Osteoblast (primary cell): Measurements from ENCODE around the gene ESCO1. TPM values are rescaled to one million over a fixed set of nuclear protein-coding genes. Genes with fewer than 3 reads are reported as not detected.
"Not testable (repeated sequence)": the region's sequence is repeated elsewhere in the genome, so short reads cannot be mapped to it uniquely, and the experiment has no call there.

Experiments used
- DNase-seq: peaks from one replicate; pipeline ENCODE4 v3.0.0; 2011; ENCODE audit warnings: low spot score, mixed read lengths; ENCODE audit not compliant: insufficient read length; ENCODE audit errors: missing footprints
- H2AFZ ChIP-seq: 2 replicates; pipeline ENCODE4 v1.6.0; 2011; ENCODE audit warnings: mild to moderate bottlenecking, low read length
- H3K27ac ChIP-seq: 2 replicates; pipeline ENCODE4 v1.5.1; 2011; ENCODE audit warnings: mild to moderate bottlenecking, low read depth, low read length, moderate library complexity
- H3K27me3 ChIP-seq: 2 replicates; pipeline ENCODE4 v1.6.0; 2012; ENCODE audit warnings: mild to moderate bottlenecking, control low read depth, inconsistent platforms, low read length, moderate library complexity; ENCODE audit not compliant: insufficient read depth
- H3K36me3 ChIP-seq: 2 replicates; pipeline ENCODE4 v1.5.1; 2011; ENCODE audit warnings: mild to moderate bottlenecking, low read length, control low read depth, moderate library complexity; ENCODE audit not compliant: insufficient read depth
- H3K4me1 ChIP-seq: 2 replicates; pipeline ENCODE4 v1.5.1; 2011; ENCODE audit warnings: mild to moderate bottlenecking, low read length, control low read depth, moderate library complexity; ENCODE audit not compliant: insufficient read depth
- H3K4me2 ChIP-seq: 2 replicates; pipeline ENCODE4 v1.6.0; 2011; ENCODE audit warnings: mild to moderate bottlenecking, low read length; ENCODE audit not compliant: insufficient read depth
- H3K4me3 ChIP-seq: fragments of 200-600 bp; sonication (generic); 3 replicates; pipeline ENCODE4 v1.5.1; 2012; ENCODE audit warnings: mild to moderate bottlenecking, low read length, inconsistent platforms; ENCODE audit not compliant: insufficient read depth
- H3K79me2 ChIP-seq: 2 replicates; pipeline ENCODE4 v1.6.0; 2012; ENCODE audit warnings: mild to moderate bottlenecking, low read length, control low read depth, inconsistent platforms; ENCODE audit not compliant: insufficient read depth
- H3K9me3 ChIP-seq: 2 replicates; pipeline ENCODE4 v1.5.1; 2011; ENCODE audit warnings: low read depth, low read length, control low read depth
- H4K20me1 ChIP-seq: 2 replicates; pipeline ENCODE4 v1.6.0; 2012; ENCODE audit warnings: mild to moderate bottlenecking, low read length, control low read depth; ENCODE audit not compliant: insufficient read depth
- total RNA-seq: library from RNA; depleted of rRNA; stranded (reverse); fragments of >200 nt; gene quantifications from 2 replicates; pipeline ENCODE4 v1.2.3, GENCODE V29; 2012
- TF ChIP-seq, protein P1 (sequence below): IDR thresholded peaks from 2 replicates; pipeline ENCODE4 v1.5.1; 2011; ENCODE audit warnings: mild to moderate bottlenecking, low read depth, low read length, moderate library complexity; ENCODE audit errors: extremely low read depth

ESCO1 gene
- total RNA-seq, 1 donor, result 19.9 TPM

DNA sequence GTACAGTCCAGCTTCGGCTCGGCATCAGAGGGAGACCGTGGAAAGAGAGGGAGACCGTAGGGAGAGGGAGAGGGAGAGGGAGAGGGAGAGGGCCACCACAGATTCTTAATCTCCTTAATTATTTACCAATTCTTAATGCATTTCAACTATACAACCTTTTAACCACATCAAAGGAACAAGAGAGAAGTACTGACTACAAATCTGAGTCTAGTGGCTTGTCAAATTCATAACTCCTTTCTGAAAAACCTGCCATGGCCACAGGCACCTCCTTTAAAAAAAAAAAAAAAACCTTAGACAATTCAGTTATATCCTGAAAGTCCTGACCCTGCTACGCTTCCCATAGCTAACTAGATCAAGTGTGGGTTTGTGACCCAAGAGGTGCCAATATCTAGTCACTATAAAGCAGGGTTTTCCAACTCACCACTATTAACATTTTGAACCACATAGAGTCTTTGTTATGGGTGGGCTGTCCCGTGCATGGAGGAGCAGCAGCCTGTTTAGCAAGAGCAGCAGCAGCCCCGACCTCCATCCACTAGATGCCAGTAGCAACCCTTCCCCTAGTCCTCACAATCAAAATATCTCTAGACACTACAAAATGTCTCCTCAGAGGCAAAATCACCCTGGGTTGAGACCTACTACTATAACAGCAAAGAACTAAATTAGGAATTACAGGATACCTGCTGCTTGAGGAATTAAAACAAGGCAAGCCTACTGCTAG lies 6.8 kb downstream of the ESCO1 start:
- no peaks in the 10 kb centered on the region for H3K27me3 ChIP-seq
- no peak overlapping the region for H2AFZ ChIP-seq
- TF ChIP-seq, protein P1, sequence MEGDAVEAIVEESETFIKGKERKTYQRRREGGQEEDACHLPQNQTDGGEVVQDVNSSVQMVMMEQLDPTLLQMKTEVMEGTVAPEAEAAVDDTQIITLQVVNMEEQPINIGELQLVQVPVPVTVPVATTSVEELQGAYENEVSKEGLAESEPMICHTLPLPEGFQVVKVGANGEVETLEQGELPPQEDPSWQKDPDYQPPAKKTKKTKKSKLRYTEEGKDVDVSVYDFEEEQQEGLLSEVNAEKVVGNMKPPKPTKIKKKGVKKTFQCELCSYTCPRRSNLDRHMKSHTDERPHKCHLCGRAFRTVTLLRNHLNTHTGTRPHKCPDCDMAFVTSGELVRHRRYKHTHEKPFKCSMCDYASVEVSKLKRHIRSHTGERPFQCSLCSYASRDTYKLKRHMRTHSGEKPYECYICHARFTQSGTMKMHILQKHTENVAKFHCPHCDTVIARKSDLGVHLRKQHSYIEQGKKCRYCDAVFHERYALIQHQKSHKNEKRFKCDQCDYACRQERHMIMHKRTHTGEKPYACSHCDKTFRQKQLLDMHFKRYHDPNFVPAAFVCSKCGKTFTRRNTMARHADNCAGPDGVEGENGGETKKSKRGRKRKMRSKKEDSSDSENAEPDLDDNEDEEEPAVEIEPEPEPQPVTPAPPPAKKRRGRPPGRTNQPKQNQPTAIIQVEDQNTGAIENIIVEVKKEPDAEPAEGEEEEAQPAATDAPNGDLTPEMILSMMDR, result peak; percentile 14
- no peaks in the 10 kb centered on the region for H3K9me3 ChIP-seq
- H3K27ac ChIP-seq, result no peak overlapping the region
- H3K36me3 ChIP-seq, result no peaks in the 10 kb centered on the region
- no peak overlapping the region for H3K4me2 ChIP-seq
- H3K79me2 ChIP-seq, result peaks cover 72% of the 10 kb centered on the region
- H3K4me1 ChIP-seq, result no peaks in the 10 kb centered on the region
- H4K20me1 ChIP-seq, result peaks cover 16% of the 10 kb centered on the region
- DNase-seq, result no peak
- H3K4me3 ChIP-seq, result no peak overlapping the region

DNA sequence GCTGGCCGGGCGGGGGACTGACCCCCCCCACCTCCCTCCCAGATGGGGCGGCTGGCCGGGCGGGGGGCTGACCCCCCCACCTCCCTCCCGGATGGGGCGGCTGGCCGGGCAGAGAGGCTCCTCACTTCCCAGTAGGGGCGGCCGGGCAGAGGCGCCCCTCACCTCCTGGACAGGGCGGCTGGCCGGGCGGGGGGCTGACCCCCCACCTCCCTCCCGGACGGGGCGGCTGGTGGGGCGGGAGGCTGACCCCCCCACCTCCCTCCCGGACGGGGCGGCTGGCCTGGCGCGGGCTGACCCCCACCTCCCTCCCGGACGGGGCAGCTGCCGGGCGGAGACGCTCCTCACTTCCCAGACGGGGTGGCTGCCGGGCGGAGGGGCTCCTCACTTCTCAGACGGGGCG lies 8.1 kb downstream of the ESCO1 start:
- peaks cover 72% of the 10 kb centered on the region for H3K79me2 ChIP-seq
- DNase-seq, H3K27me3 ChIP-seq, H3K4me1 ChIP-seq, H2AFZ ChIP-seq, H3K9me3 ChIP-seq, H3K4me2 ChIP-seq, H3K36me3 ChIP-seq, H3K4me3 ChIP-seq, H3K27ac ChIP-seq: not testable (repeated sequence)
- peaks cover 18% of the 10 kb centered on the region for H4K20me1 ChIP-seq

DNA sequence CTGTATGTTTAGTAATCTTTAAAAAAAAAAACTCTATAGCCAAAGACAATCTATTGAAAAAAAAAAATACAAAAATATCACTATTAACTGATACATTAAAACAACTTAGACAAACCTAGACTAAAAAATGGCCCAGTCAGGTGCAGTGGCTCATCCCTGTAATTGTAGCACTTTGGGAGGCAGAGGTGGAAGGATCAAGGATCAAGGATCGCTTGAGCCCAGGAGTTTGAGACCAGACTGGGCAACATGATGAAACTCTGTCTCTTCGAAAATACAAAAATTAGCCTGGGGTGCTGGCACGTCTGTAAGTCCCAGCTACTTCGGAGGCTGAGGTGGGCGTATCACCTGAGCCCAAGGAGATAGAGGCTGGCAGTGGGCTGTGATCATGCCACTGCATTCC lies 16.1 kb downstream of the ESCO1 start:
- TF ChIP-seq, protein P1, result no peak
- peaks cover 57% of the 10 kb centered on the region for H3K79me2 ChIP-seq
- H3K36me3 ChIP-seq, result peaks cover 3% of the 10 kb centered on the region
- no peak for DNase-seq
- H3K27ac ChIP-seq, result no peak overlapping the region
- no peaks in the 10 kb centered on the region for H3K9me3 ChIP-seq
- H4K20me1 ChIP-seq, result peaks cover 15% of the 10 kb centered on the region
- H3K4me3 ChIP-seq, result no peak overlapping the region
- H3K27me3 ChIP-seq, result no peaks in the 10 kb centered on the region
- H3K4me2 ChIP-seq, result no peak overlapping the region
- H3K4me1 ChIP-seq, result no peaks in the 10 kb centered on the region
- H2AFZ ChIP-seq, result no peak overlapping the region

DNA sequence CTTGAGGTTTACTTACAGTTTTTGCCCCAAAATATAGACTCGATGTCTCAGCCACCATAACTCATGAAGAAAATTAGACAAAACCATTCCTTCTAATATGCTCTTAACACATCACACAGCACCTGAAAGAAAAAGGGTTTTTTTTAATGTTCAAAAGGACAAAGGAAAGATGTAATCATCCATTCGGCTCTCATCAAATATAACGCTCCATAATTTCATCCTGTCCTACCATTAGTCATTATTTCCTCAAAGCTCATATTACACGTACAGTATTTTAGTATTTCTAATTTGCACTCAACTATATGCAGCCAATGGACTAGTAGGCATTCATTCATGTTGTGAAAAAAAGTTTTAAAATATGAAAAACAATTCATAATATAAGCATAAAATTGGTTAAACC lies 24.8 kb downstream of the ESCO1 start:
- Histone ChIP-seq H3K4me2 (no peak overlapping the region), H3K4me3 (no peak overlapping the region), H3K27me3 (no peaks in the 10 kb centered on the region), H3K36me3 (peaks cover 21% of the 10 kb centered on the region), H3K4me1 (peaks cover 5% of the 10 kb centered on the region), H3K27ac (no peak overlapping the region), H4K20me1 (peaks cover 2% of the 10 kb centered on the region), H2AFZ (no peak overlapping the region), H3K79me2 (peaks cover 8% of the 10 kb centered on the region), H3K9me3 (no peaks in the 10 kb centered on the region)
- TF ChIP-seq, protein P1, result no peak
- DNase-seq, result no peak
